GM21737 (cell line): Measurements from ENCODE around the gene ITIH1.

ENCODE experiments used
- ATAC-seq: cut with Tn5 transposase; IDR thresholded peaks from one replicate; pipeline ENCODE4 v1.9.1; 2021; ENCODE audit warnings: mild to moderate bottlenecking, moderate library complexity; ENCODE audit not compliant: unreplicated experiment

The ITIH1 gene

DNA sequence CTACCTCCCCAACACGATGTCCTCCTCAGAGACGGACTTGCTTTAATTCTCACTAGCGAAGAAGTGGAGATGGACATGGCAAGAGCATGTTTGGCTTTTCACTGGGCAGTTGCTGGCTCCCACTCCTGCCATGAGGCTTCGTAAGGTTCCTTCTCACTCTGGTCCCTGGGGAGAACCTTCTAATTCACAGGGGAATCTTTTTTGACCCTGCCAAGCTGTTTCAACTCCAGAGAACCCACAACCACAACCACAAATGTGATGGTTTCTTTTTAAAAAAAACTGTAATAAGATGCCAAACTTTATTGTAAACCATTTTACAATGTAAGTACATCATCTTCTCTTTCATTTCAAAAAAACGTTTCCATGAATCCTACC is 59.1 kb downstream of the ITIH1 start:
- no peak for ATAC-seq

DNA sequence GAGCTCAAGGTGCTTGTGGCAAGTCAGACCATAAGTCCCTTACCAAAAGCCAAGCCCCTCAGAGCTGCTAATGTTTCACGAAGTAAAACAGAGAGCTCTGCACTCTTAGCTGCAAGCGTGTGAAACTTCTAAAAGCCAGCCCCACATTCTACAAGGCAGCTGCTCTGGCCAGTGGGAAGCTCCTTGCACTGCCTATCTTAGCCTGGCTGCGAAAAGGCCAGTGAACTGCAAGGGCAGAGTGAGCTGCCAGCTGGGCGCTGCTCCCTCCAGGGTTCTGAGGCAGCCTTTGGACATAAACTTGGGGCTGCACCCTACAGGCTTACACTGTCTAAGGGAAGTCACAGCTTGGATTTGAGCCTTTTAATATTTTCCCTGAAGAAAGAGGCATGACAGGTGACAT is 59.6 kb downstream of the ITIH1 start:
- no peak for ATAC-seq

GRCh38 chr3:52838561-52839267 is 61.3 kb downstream of the ITIH1 start:
- ATAC-seq: no peak

DNA sequence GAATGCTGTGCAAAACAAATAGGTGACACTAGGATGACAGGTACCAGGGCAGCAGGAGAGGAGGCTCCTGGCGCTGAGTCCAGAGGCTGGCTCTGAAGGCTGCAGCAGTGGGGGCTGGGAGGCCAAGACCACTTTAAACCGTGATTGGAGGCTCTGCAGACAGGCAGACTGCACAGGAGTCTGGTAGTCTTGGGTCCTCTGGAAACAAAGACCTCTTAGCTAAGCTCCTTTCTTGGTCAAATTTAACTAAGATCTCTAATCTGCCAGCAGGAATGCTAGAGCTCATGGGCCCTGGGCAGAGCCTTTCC is 61.8 kb downstream of the ITIH1 start:
- no peak for ATAC-seq

GRCh38 chr3:52839892-52840545 is 62.6 kb downstream of the ITIH1 start:
- no peak for ATAC-seq

- ATAC-seq: no peak
Observed at GRCh38 chr3:52841211-52841980, 64.0 kb downstream of the ITIH1 start.
